Body of pancreas (tissue), 4 donors: Measurements from ENCODE around the gene ENPP3. TPM values are rescaled to one million over a fixed set of nuclear protein-coding genes. Genes with fewer than 3 reads are reported as not detected.

Experiments
- ATAC-seq: fragments of 150-250 bp; one replicate; pipeline ENCODE4 v1.9.1; 2016
- DNase-seq, 4 donors: peaks; one replicate each; pipeline ENCODE4 v3.0.0-alpha.2; 2019
- H3K27ac ChIP-seq, 4 donors: fragments of 200-600 bp; sonication (generic); 1 replicate in 3 of 4; 2 replicates in 1 of 4; pipeline versions ENCODE4 v1.5.1 to v1.6.1; 2016 to 2019; ENCODE audit warnings: mild to moderate bottlenecking in 1 of 4, mixed read lengths in 1 of 4, moderate library complexity in 1 of 4
- H3K27me3 ChIP-seq, 2 donors: fragments of 200-600 bp; sonication (generic); one replicate each; pipeline ENCODE4 v1.6.0; 2016; ENCODE audit warnings: mild to moderate bottlenecking in 1 of 2
- H3K36me3 ChIP-seq, 2 donors: fragments of 200-600 bp; sonication (generic); replicated peaks in 1 of 2; 2 replicates each; pipeline ENCODE4 v1.5.1; 2016; ENCODE audit warnings: low read depth in 2 of 2; ENCODE audit not compliant: insufficient read depth in 1 of 2
- H3K4me1 ChIP-seq: fragments of 200-600 bp; sonication (generic); one replicate; pipeline ENCODE4 v1.6.0; 2016
- H3K4me3 ChIP-seq, 2 donors: fragments of 200-600 bp; sonication (generic); 1 replicate in 1 of 2; 2 replicates in 1 of 2; pipeline ENCODE4 v1.5.1; 2016 to 2019
- H3K9me3 ChIP-seq, 3 donors: fragments of 200-600 bp; sonication (generic); 1 replicate in 2 of 3; 2 replicates in 1 of 3; pipeline ENCODE4 v1.5.1; 2016
- CTCF ChIP-seq, 7 experiments: fragments of 450-650 bp in 4 of 7; fragments of 200-600 bp in 3 of 7; sonication (generic) in 3 of 7; IDR thresholded peaks; one replicate each; pipeline ENCODE4 v1.5.1; 2016 to 2019; ENCODE audit warnings: antibody characterized with exemption in 7 of 7
- POLR2A ChIP-seq, 3 donors: fragments of 450-650 bp; IDR thresholded peaks; one replicate each; pipeline ENCODE4 v1.6.1; 2016; ENCODE audit warnings: antibody characterized with exemption in 3 of 3, mild to moderate bottlenecking in 2 of 3
- WGBS, 2 donors: methylation state at CpG; one replicate each; pipeline ENCODE4 v1.1.5; 2017; 5-methylcytosine and 5-hydroxymethylcytosine counted together
- intact Hi-C: fragments of 100-400 bp; cut with DNase I; formaldehyde crosslinking; loops from one replicate; pipeline ENCODE4 v1.15.1; 2023
- microRNA-seq, 2 donors: library from miRNA; unstranded; fragments of <30 nt; microRNA quantifications; one replicate each; pipeline ENCODE4, GENCODE V29; 2016; ENCODE audit warnings: borderline number of aligned reads in 2 of 2, borderline replicate concordance in 2 of 2
- small RNA-seq: library from RNA; depleted of rRNA; stranded (forward); fragments of <200 nt; gene quantifications from one replicate; pipeline ENCODE3, GENCODE V24; 2016
- total RNA-seq, 2 donors: library from RNA; depleted of rRNA; stranded (reverse); fragments of >200 nt; gene quantifications; one replicate each; pipeline ENCODE4 v1.1.0, GENCODE V29; 2016

Gene ENPP3
- total RNA-seq, 2 donors from 2014 or later, result 0.26 TPM; not detected in 1

GRCh38 chr6:131789219-131789618, 152.1 kb downstream of the ENPP3 start:
- no peaks in the 10 kb centered on the region for H3K9me3 ChIP-seq
- ATAC-seq, result no peak
- no peak overlapping the region for H3K4me3 ChIP-seq
- H3K27me3 ChIP-seq, result no peaks in the 10 kb centered on the region
- H3K27ac ChIP-seq, result no peak overlapping the region
- intact Hi-C loops, result loop anchor here (10.0 kb wide), 1 partner anchor 126 kb away; no protein-coding TSS in a partner anchor
- H3K36me3 ChIP-seq, result no peaks in the 10 kb centered on the region
- no peak for DNase-seq
- peaks cover 7% of the 10 kb centered on the region for H3K4me1 ChIP-seq
- no peak for TF ChIP-seq CTCF (IDR thresholded peaks at IDR 0.05)
- WGBS, 2 donors, result 47 to 63% methylated on average over 1 of the region's 1 CpG

- Histone ChIP-seq H3K9me3 (no peaks in the 10 kb centered on the region), H3K4me1 (peaks cover 7% of the 10 kb centered on the region), H3K27me3 (no peaks in the 10 kb centered on the region), H3K27ac (no peak overlapping the region), H3K4me3 (no peak overlapping the region), H3K36me3 (no peaks in the 10 kb centered on the region)
- no peak for TF ChIP-seq POLR2A (IDR thresholded peaks at IDR 0.05)
- TF ChIP-seq CTCF (IDR thresholded peaks at IDR 0.05), result no peak
- ATAC-seq (no peak), DNase-seq (no peak)
- intact Hi-C loops, result no loop called here
- WGBS, 2 donors, result 58 to 70% methylated on average over 5 of the region's 5 CpGs
Measured at GRCh38 chr6:131791476-131791875, 154.4 kb downstream of the ENPP3 start.

GRCh38 chr6:131792091-131792496, 155.0 kb downstream of the ENPP3 start:
- intact Hi-C loops, result no loop called here
- H3K27ac ChIP-seq, result no peak overlapping the region
- H3K9me3 ChIP-seq, result no peaks in the 10 kb centered on the region
- TF ChIP-seq POLR2A (IDR thresholded peaks at IDR 0.05), result no peak
- no peak for TF ChIP-seq CTCF (IDR thresholded peaks at IDR 0.05)
- ATAC-seq (no peak), DNase-seq (no peak)
- H3K36me3 ChIP-seq, result no peaks in the 10 kb centered on the region
- 87 to 97% methylated on average over 6 of the region's 6 CpGs for WGBS, 2 donors
- no peak overlapping the region for H3K4me3 ChIP-seq
- H3K27me3 ChIP-seq, result no peaks in the 10 kb centered on the region
- peaks cover 7% of the 10 kb centered on the region for H3K4me1 ChIP-seq

- ATAC-seq (no peak), DNase-seq (no peak)
- no peaks in the 10 kb centered on the region for H3K9me3 ChIP-seq
- WGBS, 2 donors, result 78 to 86% methylated on average over 2 of the region's 2 CpGs
- no peaks in the 10 kb centered on the region for H3K27me3 ChIP-seq
- no peaks in the 10 kb centered on the region for H3K36me3 ChIP-seq
- H3K4me3 ChIP-seq, result no peak overlapping the region
- no peaks in the 10 kb centered on the region for H3K4me1 ChIP-seq
- intact Hi-C loops, result no loop called here
- no peak overlapping the region for H3K27ac ChIP-seq
- TF ChIP-seq CTCF (IDR thresholded peaks at IDR 0.05), result no peak
- no peak for TF ChIP-seq POLR2A (IDR thresholded peaks at IDR 0.05)
Measured at GRCh38 chr6:131795366-131795765, 158.3 kb downstream of the ENPP3 start.

Small RNA genes within 50 kb of the gene (microRNA-seq; reads per million reads assigned to microRNA genes)
- 0 reads per million in 2 donors for gene MIR548H5

Small RNA genes within 50 kb of the gene (small RNA-seq; reads per million reads assigned to genes)
- gene MIR548H5 (not detected), gene RNU4-18P (not detected)

Other genes starting within 250 kb of the ENPP3 start
- gene ARG1, start 64.1 kb upstream of the ENPP3 start, total RNA-seq, result not detected
- gene MED23, start 9.1 kb upstream of the ENPP3 start, total RNA-seq, result 10 to 100 TPM; 11.9 to 18.2 TPM
- not detected for gene OR2A4, start 64.1 kb downstream of the ENPP3 start, total RNA-seq
- under 1 TPM in 1 of 2 donors, not detected in 1; 0.66 TPM for gene CTAGE9, start 73.7 kb downstream of the ENPP3 start, total RNA-seq
- gene ENPP1, start 170.7 kb downstream of the ENPP3 start, total RNA-seq, result 10 to 100 TPM; 16.2 to 19.2 TPM